Fibroblast of the aortic adventitia (primary cell): ENCODE results near the gene PPP1R26. TPM values are rescaled to one million over a fixed set of nuclear protein-coding genes. Genes with fewer than 3 reads are reported as not detected.
"Not testable (repeated sequence)": the region's sequence is repeated elsewhere in the genome, so short reads cannot be mapped to it uniquely, and the experiment has no call there.

Experiments
- DNase-seq: peaks from one replicate; pipeline ENCODE4 v3.0.0-alpha.2; 2010; ENCODE audit warnings: low read depth
- H3K4me3 ChIP-seq: 2 replicates; pipeline ENCODE4 v1.5.1; 2011; ENCODE audit warnings: low read depth, mild to moderate bottlenecking, control low read depth, low read length, moderate library complexity
- total RNA-seq: library from RNA; depleted of rRNA; stranded (reverse); fragments of >200 nt; gene quantifications from 2 replicates; pipeline ENCODE4 v1.2.3, GENCODE V29; 2012; ENCODE audit warnings: low replicate concordance
- TF ChIP-seq, protein P1 (sequence below): IDR thresholded peaks from 2 replicates; pipeline ENCODE4 v1.5.1; 2011; ENCODE audit warnings: mild to moderate bottlenecking, low read length, control low read depth, inconsistent platforms; ENCODE audit not compliant: insufficient read depth

Gene PPP1R26
- total RNA-seq, 1 donor, result 2.8 TPM

DNA sequence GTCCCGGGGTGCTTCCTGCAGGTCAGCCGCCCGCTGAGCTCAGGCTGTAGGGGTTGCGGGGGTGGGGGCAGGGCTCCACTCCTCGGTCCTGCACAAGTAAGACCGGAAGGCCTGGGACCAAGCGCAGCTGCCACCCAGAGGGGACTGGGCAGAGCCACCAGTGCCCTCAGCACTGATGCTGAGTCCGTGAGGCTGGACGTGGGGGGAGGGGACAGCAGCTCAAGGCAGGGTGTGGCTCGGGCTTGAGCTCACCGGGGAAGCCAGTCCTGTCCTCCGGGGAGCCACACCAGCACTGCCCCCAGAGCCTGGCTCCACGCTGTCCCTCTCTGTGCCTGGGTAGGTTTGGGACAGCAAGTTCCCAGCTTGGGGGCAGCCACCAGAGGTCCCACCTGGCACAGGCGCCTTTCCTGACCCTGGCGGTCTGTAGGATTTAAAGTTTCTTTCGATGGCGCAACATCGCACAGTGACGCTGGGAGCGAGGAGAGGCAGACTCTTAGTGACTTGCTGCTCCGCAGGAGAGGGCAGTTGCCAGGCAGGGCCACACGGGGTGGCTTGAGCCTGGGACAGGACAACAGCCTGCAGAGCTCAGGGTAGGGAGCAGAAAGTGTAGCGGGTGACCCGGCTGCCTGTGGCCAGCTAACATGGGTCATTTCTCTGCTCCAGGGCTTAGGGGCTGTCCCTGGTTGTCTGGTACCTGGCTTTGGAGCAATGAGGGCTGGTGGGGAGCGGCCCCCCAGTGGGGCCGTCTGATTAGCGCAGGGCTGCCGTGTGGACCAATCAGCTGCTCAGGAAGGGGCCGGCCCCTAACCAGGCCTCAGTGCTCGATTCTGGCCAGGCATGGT lies 47.4 kb downstream of the PPP1R26 start:
- DNase-seq, result no peak
- TF ChIP-seq, protein P1, sequence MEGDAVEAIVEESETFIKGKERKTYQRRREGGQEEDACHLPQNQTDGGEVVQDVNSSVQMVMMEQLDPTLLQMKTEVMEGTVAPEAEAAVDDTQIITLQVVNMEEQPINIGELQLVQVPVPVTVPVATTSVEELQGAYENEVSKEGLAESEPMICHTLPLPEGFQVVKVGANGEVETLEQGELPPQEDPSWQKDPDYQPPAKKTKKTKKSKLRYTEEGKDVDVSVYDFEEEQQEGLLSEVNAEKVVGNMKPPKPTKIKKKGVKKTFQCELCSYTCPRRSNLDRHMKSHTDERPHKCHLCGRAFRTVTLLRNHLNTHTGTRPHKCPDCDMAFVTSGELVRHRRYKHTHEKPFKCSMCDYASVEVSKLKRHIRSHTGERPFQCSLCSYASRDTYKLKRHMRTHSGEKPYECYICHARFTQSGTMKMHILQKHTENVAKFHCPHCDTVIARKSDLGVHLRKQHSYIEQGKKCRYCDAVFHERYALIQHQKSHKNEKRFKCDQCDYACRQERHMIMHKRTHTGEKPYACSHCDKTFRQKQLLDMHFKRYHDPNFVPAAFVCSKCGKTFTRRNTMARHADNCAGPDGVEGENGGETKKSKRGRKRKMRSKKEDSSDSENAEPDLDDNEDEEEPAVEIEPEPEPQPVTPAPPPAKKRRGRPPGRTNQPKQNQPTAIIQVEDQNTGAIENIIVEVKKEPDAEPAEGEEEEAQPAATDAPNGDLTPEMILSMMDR, result no peak
- no peak overlapping the region for H3K4me3 ChIP-seq

DNA sequence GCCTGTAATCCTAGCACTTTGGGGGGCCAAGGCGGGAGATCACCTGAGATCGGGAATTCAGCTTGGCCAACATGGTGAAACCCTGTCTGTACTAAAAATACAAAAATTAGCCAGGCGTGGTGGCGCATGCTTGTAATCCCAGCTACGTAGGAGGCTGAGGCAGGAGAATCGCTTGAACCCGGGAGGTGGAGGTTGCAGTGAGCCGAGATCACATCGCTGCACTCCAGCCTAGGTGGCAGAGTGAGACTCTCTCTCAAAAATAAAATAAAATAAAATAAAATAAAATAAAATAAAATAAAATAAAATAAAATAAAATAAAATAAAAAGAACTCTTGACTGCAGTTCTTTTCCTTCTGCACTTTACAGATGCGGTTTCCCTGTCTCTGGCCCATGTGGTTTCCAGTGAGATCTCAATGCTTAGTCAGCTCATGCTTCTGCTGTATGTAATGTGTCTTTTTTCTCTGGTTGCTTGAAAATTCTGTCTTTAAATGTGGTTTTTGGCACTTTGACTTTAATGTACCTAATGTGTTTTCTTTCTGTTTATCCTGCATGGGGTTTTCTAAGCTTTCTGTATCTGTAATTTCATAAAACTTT lies 49.4 kb downstream of the PPP1R26 start:
- not testable (repeated sequence) for DNase-seq, H3K4me3 ChIP-seq

DNA sequence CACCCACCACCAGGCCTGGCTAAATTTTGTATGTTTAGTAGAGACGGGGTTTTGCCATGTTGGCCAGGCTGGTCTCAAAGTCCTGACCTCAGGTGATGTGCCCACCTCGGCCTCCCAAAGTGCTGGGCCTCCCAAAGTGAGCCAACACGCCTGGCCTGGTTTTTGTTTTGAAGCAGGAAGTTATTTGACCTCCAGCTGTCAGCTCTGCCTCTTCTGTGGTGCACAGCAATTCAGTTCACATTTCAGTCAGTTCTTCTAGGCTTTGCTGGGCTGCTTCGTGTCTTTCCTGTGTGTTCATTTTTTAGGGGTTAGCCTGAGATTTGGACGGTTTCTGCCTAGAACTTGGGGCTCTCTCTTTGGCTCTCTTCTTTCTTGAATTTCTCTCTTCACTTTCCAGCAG lies 50.6 kb downstream of the PPP1R26 start:
- no peak for DNase-seq
- no peak overlapping the region for H3K4me3 ChIP-seq
- TF ChIP-seq, protein P1, result no peak

DNA sequence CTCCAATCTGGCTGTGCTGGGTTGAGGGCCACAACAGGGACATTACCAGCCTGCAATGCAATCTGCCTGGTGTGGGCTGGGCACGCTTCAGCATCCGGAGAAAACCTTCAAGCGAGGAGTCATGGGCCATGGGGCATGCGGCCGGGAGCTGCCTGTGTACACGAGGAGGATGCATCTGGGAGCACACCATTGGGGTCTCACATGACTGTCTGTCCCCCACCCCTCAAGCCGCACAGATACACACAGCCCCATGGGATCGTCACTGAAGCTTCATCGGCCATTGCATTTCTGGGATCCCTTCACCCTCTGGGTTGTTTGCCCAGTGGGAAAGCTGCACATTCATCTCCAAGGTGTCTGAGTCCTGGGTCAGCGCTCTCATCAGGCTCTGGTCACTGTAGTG lies 51.5 kb downstream of the PPP1R26 start:
- no peak overlapping the region for H3K4me3 ChIP-seq
- TF ChIP-seq, protein P1, result no peak
- no peak for DNase-seq

DNA sequence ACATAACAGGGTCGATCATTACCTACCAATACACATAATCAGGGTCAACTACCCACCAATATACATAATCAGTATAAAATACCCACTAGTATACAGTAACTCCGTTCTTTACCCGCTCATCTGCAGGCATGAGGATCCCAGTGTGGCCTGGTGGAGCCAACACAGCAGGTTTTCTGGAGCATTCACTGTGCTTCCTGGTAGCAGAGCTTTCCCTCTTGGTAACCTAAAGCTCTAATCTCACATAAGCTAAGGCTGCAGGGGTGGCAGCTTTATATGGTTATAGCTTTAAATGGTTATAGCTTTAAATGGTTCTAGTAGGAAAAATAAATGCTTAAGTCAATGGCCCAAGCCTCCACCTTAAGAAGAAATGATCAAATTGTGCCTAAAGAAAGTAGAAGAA lies 53.5 kb downstream of the PPP1R26 start:
- no peak overlapping the region for H3K4me3 ChIP-seq
- TF ChIP-seq, protein P1, result no peak

DNA sequence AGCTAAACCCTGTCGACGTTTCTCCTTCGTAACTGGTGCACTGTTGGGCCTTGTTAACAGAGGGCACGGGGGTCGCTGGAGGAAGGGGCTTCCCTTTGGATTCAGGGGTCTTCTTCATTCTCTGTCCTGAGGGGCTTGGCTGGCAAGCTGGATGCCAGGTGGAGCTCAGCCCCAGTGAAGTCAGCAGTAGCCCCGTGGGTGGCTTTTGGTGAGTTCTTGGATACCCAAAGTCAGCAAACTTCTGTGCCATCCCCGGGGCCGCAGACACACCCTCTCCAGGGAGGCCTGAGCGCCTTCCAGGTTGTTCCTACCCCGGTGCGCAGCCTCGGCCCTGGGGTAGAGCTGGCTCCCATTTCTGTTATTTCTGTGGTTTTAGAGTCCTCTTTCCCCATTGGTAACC lies 54.1 kb downstream of the PPP1R26 start:
- no peak overlapping the region for H3K4me3 ChIP-seq
- DNase-seq, result no peak
- TF ChIP-seq, protein P1, result no peak

More for the DNA sequence above, 53.5 kb downstream of the PPP1R26 start:
- DNase-seq, result no peak

DNA sequence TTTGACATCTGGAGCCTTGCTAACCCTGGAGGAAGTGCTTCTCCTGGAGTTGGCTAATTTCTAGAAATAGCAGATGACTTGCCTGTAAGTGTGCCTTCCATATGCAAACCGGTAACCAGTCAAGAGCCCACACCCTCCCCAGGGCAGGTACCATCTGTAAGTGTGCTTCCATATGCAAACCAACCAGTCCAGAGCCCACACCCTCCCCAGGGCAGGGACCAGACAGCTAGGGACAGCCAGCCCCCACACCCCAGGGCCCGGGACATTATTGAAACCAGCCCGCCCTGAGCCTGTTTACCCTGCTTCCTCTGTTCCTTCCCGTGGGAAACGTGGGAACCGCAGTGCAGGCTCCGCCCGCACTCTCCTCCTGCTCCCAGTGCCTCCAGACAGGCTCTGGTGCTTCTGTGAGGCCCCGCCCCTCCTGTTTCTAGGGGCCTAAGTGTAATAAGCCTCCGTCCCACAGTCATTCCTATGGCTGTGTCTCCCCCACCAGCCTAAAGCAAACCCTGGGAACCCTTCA lies 54.7 kb downstream of the PPP1R26 start:
- DNase-seq, H3K4me3 ChIP-seq: not testable (repeated sequence)

DNA sequence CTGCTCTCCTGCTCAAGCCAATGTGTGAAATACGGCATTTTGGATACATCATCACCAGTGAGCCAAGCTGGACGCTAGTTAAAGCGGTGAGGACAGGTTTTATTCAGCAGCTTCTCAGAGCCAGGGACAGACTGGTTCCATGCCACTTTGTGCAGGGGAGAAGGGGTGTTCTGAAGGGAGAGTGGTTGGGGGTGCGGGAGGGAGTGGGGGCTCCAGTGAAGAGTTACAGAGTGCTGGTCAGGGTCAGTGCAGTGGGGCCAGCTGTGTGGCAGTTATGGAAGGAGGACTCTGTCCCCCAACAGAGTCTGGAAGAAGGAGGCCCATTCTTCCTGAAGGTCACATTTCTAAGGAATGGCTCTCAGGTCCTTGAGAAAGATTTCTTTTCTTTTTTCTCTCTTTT lies 55.2 kb downstream of the PPP1R26 start:
- DNase-seq, H3K4me3 ChIP-seq: not testable (repeated sequence)

DNA sequence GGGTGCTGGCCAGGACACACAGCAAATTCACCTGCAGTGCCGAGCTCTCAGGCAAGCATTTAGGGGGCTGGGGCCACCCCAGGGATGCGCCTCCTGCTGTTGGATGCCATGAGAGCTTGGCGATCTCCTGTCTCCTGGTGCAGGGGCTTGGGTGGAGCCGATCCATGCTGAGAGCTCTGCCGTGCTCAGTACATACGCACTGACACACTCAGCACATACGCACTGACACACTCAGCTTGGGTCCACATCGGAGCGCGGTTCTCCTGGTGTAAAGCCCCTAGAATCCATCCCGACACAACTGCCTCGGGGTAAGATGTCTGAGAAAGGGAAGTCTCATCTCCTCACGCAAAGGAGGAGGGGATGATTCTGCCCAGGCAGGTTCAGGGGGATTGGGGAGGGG lies 56.0 kb downstream of the PPP1R26 start:
- not testable (repeated sequence) for DNase-seq, H3K4me3 ChIP-seq
